SH-SY5Y (cell line): Measurements from ENCODE around the gene GRN.

Source experiments
- GATA2 ChIP-seq: IDR thresholded peaks from 2 replicates; pipeline ENCODE4 v1.6.1; 2011; ENCODE audit warnings: mild to moderate bottlenecking, low read depth, low read length
- GATA3 ChIP-seq: IDR thresholded peaks from 2 replicates; pipeline ENCODE4 v1.6.1; 2011; ENCODE audit warnings: low read depth, mild to moderate bottlenecking, low read length, moderate library complexity

- no peak for TF ChIP-seq GATA2
- no peak for TF ChIP-seq GATA3
Observed at GRCh38 chr17:44310609-44311376, 34.3 kb upstream of the GRN start.
